Gastroesophageal sphincter (tissue), 4 donors: ENCODE measurements around the gene ENPP3. TPM values are rescaled to one million over a fixed set of nuclear protein-coding genes. Genes with fewer than 3 reads are reported as not detected.

Experiments used
- ATAC-seq: fragments of 150-250 bp; one replicate; pipeline ENCODE4 v1.9.1; 2016; ENCODE audit warnings: mild to moderate bottlenecking, moderate library complexity
- H3K27ac ChIP-seq, 4 donors: fragments of 200-600 bp; sonication (generic) in 3 of 4; 1 replicate in 3 of 4; 2 replicates in 1 of 4; pipeline ENCODE4 v1.5.1; 2016 to 2019
- H3K27me3 ChIP-seq: fragments of 200-600 bp; sonication (generic); one replicate; pipeline ENCODE4 v1.5.1; 2019
- H3K36me3 ChIP-seq, 2 donors: fragments of 200-600 bp; sonication (generic); one replicate each; pipeline ENCODE4 v1.5.1; 2019; ENCODE audit warnings: control low read depth in 1 of 2
- H3K4me1 ChIP-seq, 3 donors: fragments of 200-600 bp; sonication (generic); 1 replicate in 2 of 3; 2 replicates in 1 of 3; pipeline ENCODE4 v1.5.1; 2016 to 2019; ENCODE audit warnings: control low read depth in 2 of 3
- H3K4me3 ChIP-seq, 2 donors: fragments of 200-600 bp; sonication (generic); one replicate each; pipeline ENCODE4 v1.5.1; 2019; ENCODE audit warnings: mild to moderate bottlenecking in 1 of 2, moderate library complexity in 1 of 2
- H3K9me3 ChIP-seq, 3 donors: fragments of 200-600 bp; sonication (generic); one replicate each; pipeline ENCODE4 v1.5.1; 2017 to 2019; ENCODE audit warnings: control low read depth in 2 of 3
- EP300 ChIP-seq: sonication (generic); formaldehyde crosslinking; IDR thresholded peaks from one replicate; pipeline ENCODE4 v1.6.1; 2017; ENCODE audit warnings: antibody characterized with exemption, mild to moderate bottlenecking
- POLR2A ChIP-seq, 2 donors: fragments of 450-650 bp; IDR thresholded peaks; one replicate each; pipeline ENCODE4 v1.6.1; 2017; ENCODE audit warnings: antibody characterized with exemption in 2 of 2, mild to moderate bottlenecking in 2 of 2, moderate library complexity in 1 of 2
- POLR2AphosphoS5 ChIP-seq: sonication (generic); formaldehyde crosslinking; IDR thresholded peaks from one replicate; pipeline ENCODE4 v1.6.1; 2017; ENCODE audit warnings: antibody characterized with exemption
- WGBS, 2 donors: methylation state at CpG; one replicate each; pipeline ENCODE4 v1.1.5; 2018; ENCODE audit warnings: low coverage in 1 of 2; 5-methylcytosine and 5-hydroxymethylcytosine counted together
- total RNA-seq, 4 donors: library from RNA; depleted of rRNA; stranded (reverse); fragments of >200 nt; gene quantifications; one replicate each; pipeline ENCODE4 v1.1.0, GENCODE V29; 2016
- TF ChIP-seq, protein P1 (sequence below), 4 experiments: fragments of 200-600 bp in 2 of 4; fragments of 450-650 bp in 2 of 4; sonication (generic) in 1 of 4; IDR thresholded peaks; one replicate each; pipeline ENCODE4 v1.5.1; 2017 to 2019; ENCODE audit warnings: antibody characterized with exemption in 4 of 4, mild to moderate bottlenecking in 2 of 4, moderate library complexity in 2 of 4

The ENPP3 gene
- total RNA-seq = 1 to 10 TPM in 1 of 4 donors, under 1 TPM in 2, not detected in 1; 0.35 to 1.5 (median 0.39) TPM

DNA sequence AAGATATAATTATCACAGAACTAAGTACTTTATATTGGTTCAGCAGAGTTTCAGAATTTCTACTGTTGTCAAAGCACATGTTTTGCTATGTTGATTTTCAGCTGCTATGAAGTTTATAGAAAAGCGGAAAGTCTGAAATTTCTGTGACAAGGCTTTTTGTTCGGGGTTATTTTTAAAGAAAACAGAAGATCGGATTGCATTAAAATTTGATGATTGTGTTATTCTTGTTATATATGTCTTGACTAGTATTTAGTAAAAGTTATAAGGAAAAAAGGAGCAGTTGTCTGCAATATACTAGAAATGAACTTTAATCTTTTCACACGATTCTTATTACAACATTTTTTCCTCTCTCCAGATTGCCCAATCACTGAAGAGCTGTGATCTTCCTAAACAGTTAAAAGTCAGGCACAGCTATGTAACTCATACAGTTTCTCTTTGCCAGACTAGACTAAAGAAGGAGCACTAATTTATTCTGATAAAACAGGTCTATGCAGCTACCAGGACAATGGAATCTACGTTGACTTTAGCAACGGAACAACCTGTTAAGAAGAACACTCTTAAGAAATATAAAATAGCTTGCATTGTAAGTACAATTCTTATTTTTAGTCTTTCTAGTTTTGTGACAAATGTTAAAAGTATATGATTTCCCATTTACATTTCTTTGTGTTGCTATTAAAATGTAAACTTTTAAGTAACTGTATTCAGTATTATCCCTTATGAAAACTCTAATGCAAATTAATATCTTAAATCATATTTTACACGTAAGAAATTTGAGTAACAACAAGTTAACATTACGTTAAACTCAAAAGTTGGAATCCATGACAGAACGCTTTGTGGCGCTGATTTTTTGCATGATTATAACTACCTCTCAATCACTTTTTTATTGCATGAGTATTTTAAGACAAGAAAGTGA, at the start of gene ENPP3:
TSS of gene ENPP3 (plus strand) at position 423 of the 913 bp plus-strand sequence. CDS start at position 506, 83 bp downstream.
- Histone ChIP-seq H3K9me3 (no peaks in the 10 kb centered on the region), H3K36me3 (no peaks in the 10 kb centered on the region), H3K4me1 (no peaks in the 10 kb centered on the region), H3K27ac (no peak within 1 kb of the TSS), H3K27me3 (no peaks in the 10 kb centered on the region), H3K4me3 (no peak within 1 kb of the TSS)
- 66 to 75% methylated on average over 10 of the region's 10 CpGs for WGBS, 2 donors
- ATAC-seq = no peak
- TF ChIP-seq POLR2A (IDR thresholded peaks at IDR 0.05) = no peak

DNA sequence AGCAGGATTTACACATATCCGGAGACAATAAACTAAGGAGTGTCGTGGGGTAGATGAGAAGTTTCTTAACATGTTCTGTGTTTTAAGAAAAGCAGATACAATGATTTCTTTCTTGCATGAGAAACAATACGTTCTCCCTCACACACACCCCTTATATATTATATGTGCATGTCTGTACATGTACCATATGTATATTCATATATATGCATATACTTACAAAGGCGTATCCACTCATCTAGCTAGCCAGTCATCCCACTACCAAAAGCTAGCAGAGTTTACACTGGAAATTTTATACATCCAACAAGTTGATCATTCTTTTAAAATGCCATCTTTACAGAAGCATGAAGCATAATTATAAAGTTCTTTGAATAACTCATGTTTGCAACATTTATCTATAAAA, 49.2 kb upstream of the ENPP3 start:
- no peaks in the 10 kb centered on the region for H3K4me1 ChIP-seq
- ATAC-seq = no peak
- no peak overlapping the region for H3K4me3 ChIP-seq
- H3K27me3 ChIP-seq = no peaks in the 10 kb centered on the region
- WGBS, 2 donors = 93 to 94% methylated on average over 4 of the region's 4 CpGs
- no peak overlapping the region for H3K27ac ChIP-seq
- TF ChIP-seq EP300 (no peak), POLR2A (IDR thresholded peaks at IDR 0.05) (no peak), POLR2AphosphoS5 (no peak)
- TF ChIP-seq, protein P1, sequence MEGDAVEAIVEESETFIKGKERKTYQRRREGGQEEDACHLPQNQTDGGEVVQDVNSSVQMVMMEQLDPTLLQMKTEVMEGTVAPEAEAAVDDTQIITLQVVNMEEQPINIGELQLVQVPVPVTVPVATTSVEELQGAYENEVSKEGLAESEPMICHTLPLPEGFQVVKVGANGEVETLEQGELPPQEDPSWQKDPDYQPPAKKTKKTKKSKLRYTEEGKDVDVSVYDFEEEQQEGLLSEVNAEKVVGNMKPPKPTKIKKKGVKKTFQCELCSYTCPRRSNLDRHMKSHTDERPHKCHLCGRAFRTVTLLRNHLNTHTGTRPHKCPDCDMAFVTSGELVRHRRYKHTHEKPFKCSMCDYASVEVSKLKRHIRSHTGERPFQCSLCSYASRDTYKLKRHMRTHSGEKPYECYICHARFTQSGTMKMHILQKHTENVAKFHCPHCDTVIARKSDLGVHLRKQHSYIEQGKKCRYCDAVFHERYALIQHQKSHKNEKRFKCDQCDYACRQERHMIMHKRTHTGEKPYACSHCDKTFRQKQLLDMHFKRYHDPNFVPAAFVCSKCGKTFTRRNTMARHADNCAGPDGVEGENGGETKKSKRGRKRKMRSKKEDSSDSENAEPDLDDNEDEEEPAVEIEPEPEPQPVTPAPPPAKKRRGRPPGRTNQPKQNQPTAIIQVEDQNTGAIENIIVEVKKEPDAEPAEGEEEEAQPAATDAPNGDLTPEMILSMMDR (IDR thresholded peaks at IDR 0.05) = no peak
- peaks cover 14 to 100% of the 10 kb centered on the region in 2 donors for H3K36me3 ChIP-seq
- H3K9me3 ChIP-seq = no peaks in the 10 kb centered on the region

DNA sequence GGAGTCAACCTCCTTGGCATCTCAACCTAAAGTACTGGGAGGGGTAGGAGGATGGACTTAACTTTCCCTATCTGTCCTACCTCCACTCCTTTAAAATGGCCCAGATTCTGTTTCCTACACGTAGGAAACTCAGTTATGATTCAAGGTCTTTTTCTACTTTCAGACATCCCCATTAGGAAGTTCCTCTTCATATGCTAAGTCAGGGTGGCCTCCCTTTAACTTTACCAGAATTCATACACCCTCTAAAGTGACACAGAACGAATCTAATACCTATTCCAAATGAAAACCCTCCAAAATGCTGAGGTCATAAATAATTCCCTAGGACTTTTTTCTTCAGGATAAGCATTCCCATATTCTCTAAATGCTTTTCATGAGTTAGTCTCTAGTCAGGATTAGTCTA, 48.5 kb upstream of the ENPP3 start:
- H3K27ac ChIP-seq = no peak overlapping the region
- peaks cover 14 to 100% of the 10 kb centered on the region in 2 donors for H3K36me3 ChIP-seq
- ATAC-seq = no peak
- H3K4me3 ChIP-seq = no peak overlapping the region
- H3K27me3 ChIP-seq = no peaks in the 10 kb centered on the region
- no peaks in the 10 kb centered on the region for H3K4me1 ChIP-seq
- no peaks in the 10 kb centered on the region for H3K9me3 ChIP-seq
- no peak for TF ChIP-seq POLR2AphosphoS5
- TF ChIP-seq, protein P1 (IDR thresholded peaks at IDR 0.05) = no peak
- TF ChIP-seq EP300 = no peak
- TF ChIP-seq POLR2A (IDR thresholded peaks at IDR 0.05) = no peak
- WGBS, 2 donors = 60 to 79% methylated on average over 2 of the region's 2 CpGs

DNA sequence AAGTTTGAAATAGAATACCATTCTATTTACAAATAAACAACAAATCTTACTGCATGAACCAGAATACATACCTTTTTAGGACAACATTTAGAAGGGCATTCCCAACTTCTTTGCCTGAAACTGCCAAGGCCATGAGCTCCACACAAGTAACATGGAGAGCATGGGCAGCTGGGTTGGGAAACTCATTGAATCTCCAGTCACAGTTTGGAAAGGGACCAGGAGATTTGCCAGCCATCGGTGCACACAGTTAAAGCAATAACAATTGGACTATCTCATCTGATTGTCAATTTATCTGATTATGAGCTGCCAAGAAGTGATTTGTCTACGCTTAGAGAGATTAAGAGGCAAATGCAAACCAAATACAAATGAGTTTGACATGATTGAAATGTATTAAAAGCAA, 44.2 kb upstream of the ENPP3 start:
- WGBS, 2 donors = 71 to 82% methylated on average over 1 to 2 of the region's 2 CpGs
- peaks cover 22 to 100% of the 10 kb centered on the region in 2 donors for H3K36me3 ChIP-seq
- H3K27ac ChIP-seq = no peak overlapping the region
- H3K9me3 ChIP-seq = no peaks in the 10 kb centered on the region
- H3K4me3 ChIP-seq = no peak overlapping the region
- no peaks in the 10 kb centered on the region for H3K27me3 ChIP-seq
- TF ChIP-seq POLR2AphosphoS5 = no peak
- TF ChIP-seq, protein P1 (IDR thresholded peaks at IDR 0.05) = no peak
- TF ChIP-seq POLR2A (IDR thresholded peaks at IDR 0.05) = no peak
- no peak for TF ChIP-seq EP300
- no peak for ATAC-seq
- no peaks in the 10 kb centered on the region for H3K4me1 ChIP-seq

DNA sequence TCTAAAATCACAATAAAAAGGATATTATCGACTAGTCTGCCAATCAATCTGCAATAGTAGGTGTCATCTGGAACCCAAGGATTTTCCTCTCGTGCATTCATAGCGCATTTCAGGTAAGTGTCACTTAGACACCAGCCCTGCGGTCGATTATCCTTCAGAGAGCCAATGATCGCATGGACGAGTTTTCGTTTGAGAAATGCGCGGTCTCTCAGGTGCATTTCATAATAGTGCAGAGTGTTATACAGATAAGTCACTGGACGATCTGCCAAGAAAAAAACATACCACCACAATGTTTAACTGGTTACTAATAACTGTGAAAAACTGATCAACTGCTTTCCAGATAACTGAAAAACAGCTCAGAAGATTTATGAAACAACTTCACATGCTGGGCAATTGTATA, 43.0 kb upstream of the ENPP3 start:
- H3K36me3 ChIP-seq = peaks cover 28 to 100% of the 10 kb centered on the region in 2 donors
- TF ChIP-seq POLR2AphosphoS5 = no peak
- TF ChIP-seq, protein P1 (IDR thresholded peaks at IDR 0.05) = no peak
- TF ChIP-seq POLR2A (IDR thresholded peaks at IDR 0.05) = no peak
- no peak for TF ChIP-seq EP300
- no peak for ATAC-seq
- no peak overlapping the region for H3K4me3 ChIP-seq
- H3K9me3 ChIP-seq = no peaks in the 10 kb centered on the region
- 95 to 100% methylated on average over 9 to 11 of the region's 11 CpGs for WGBS, 2 donors
- H3K27me3 ChIP-seq = no peaks in the 10 kb centered on the region
- H3K27ac ChIP-seq = no peak overlapping the region
- no peaks in the 10 kb centered on the region for H3K4me1 ChIP-seq
